Keratinocyte (primary cell): ENCODE measurements around the gene TMEM88. TPM values are rescaled to one million over a fixed set of nuclear protein-coding genes. Genes with fewer than 3 reads are reported as not detected.

Experiments
- DNase-seq: peaks from one replicate; pipeline ENCODE4 v3.0.0-alpha.2; 2011; ENCODE audit warnings: low read depth, missing footprints, low spot score
- FAIRE-seq: peaks from 2 replicates; lab custom pipeline; 2011; peaks lifted over from hg19 to GRCh38; lab: Jason Lieb, UNC
- H2AFZ ChIP-seq: 2 replicates; pipeline ENCODE4 v1.6.0; 2012; ENCODE audit warnings: low read length, control low read depth, inconsistent platforms; ENCODE audit not compliant: control insufficient read depth
- H3K27ac ChIP-seq: 2 replicates; pipeline ENCODE4 v1.5.1; 2011; ENCODE audit warnings: low read length; ENCODE audit not compliant: control insufficient read depth, insufficient read depth
- H3K27me3 ChIP-seq: 3 replicates; pipeline ENCODE4 v1.6.0; 2011; ENCODE audit warnings: low read length; ENCODE audit not compliant: control insufficient read depth, insufficient read depth; ENCODE audit errors: extremely low read depth
- H3K36me3 ChIP-seq, 2 experiments: 2 replicates in 1 of 2; 3 replicates in 1 of 2; pipeline ENCODE4 v1.5.1; 2011; ENCODE audit warnings: low read length in 2 of 2, mild to moderate bottlenecking in 1 of 2; ENCODE audit not compliant: control insufficient read depth in 2 of 2, insufficient read depth in 2 of 2; ENCODE audit errors: extremely low read depth in 1 of 2
- H3K4me1 ChIP-seq: 3 replicates; pipeline ENCODE4 v1.5.1; 2011; ENCODE audit warnings: low read length; ENCODE audit not compliant: control insufficient read depth, insufficient read depth; ENCODE audit errors: extremely low read depth
- H3K4me2 ChIP-seq: 3 replicates; pipeline ENCODE4 v1.6.0; 2011; ENCODE audit warnings: low read depth, low read length; ENCODE audit not compliant: control insufficient read depth, insufficient read depth; ENCODE audit errors: extremely low read depth
- H3K4me3 ChIP-seq, 3 experiments: fragments of 200-600 bp in 1 of 3; sonication (generic) in 1 of 3; 2 replicates in 2 of 3; 3 replicates in 1 of 3; pipeline ENCODE4 v1.5.1; 2011 to 2016; ENCODE audit warnings: low read length in 3 of 3, mild to moderate bottlenecking in 3 of 3, control low read depth in 2 of 3, inconsistent platforms in 1 of 3, low read depth in 1 of 3, mixed read lengths in 1 of 3, mixed run types in 1 of 3, moderate library complexity in 1 of 3; ENCODE audit not compliant: control insufficient read depth in 2 of 3, insufficient read depth in 2 of 3; ENCODE audit errors: extremely low read depth in 1 of 3
- H3K79me2 ChIP-seq: 2 replicates; pipeline ENCODE4 v1.6.0; 2012; ENCODE audit warnings: low read length; ENCODE audit not compliant: control insufficient read depth, insufficient read depth
- H3K9ac ChIP-seq: 3 replicates; pipeline ENCODE4 v1.6.0; 2011; ENCODE audit warnings: low read length; ENCODE audit not compliant: control insufficient read depth, insufficient read depth; ENCODE audit errors: extremely low read depth
- H3K9me1 ChIP-seq: 3 replicates; pipeline ENCODE4 v1.6.0; 2011; ENCODE audit warnings: low read length; ENCODE audit not compliant: control insufficient read depth, insufficient read depth; ENCODE audit errors: extremely low read depth
- H3K9me3 ChIP-seq: 2 replicates; pipeline ENCODE4 v1.5.1; 2012; ENCODE audit warnings: low read depth, low read length; ENCODE audit not compliant: control insufficient read depth
- H4K20me1 ChIP-seq: 3 replicates; pipeline ENCODE4 v1.6.0; 2011; ENCODE audit warnings: low read length; ENCODE audit not compliant: control insufficient read depth, insufficient read depth; ENCODE audit errors: extremely low read depth
- EZH2 ChIP-seq: IDR thresholded peaks from one replicate; pipeline ENCODE4 v1.6.1; 2012; ENCODE audit warnings: inconsistent platforms, mild to moderate bottlenecking, low read length, moderate library complexity
- dilution Hi-C: fragments of 300-500 bp; cut with MboI; formaldehyde crosslinking; loops from one replicate; pipeline ENCODE4 v1.7.0; 2020; ENCODE audit warnings: low sequenced_read_pairs; ENCODE audit not compliant: extremely low pct_ligation_motif_present
- polyA plus RNA-seq, 5 experiments: library from polyadenylated mRNA; depleted of rRNA in 3 of 5; stranded (reverse) in 3 of 5; stranded (forward) in 1 of 5; unstranded in 1 of 5; fragments of >200 nt; gene quantifications; 1 replicate in 1 of 5; 2 replicates in 3 of 5; 3 replicates in 1 of 5; pipeline versions ENCODE4 v1.2.1 to v1.2.3, GENCODE V29; 2011 to 2012; ENCODE audit warnings: missing spikeins in 2 of 5, low read depth in 1 of 5, low replicate concordance in 1 of 5
- TF ChIP-seq, protein P1 (sequence below), 3 experiments: IDR thresholded peaks in 1 of 3; conservative IDR thresholded peaks in 1 of 3; optimal IDR thresholded peaks in 1 of 3; 2 replicates in 2 of 3; 3 replicates in 1 of 3; pipeline versions ENCODE3 to v1.5.1; 2011; ENCODE audit warnings: low read length in 3 of 3, mild to moderate bottlenecking in 3 of 3, moderate library complexity in 2 of 3, control low read depth in 1 of 3, inconsistent platforms in 1 of 3; ENCODE audit not compliant: insufficient read depth in 2 of 3; ENCODE audit errors: extremely low read depth in 1 of 3

TMEM88 gene
- polyA plus RNA-seq, 1 donor (not counting 4 experiments of a cell fraction or from before 2014, with no cell fraction given): 0.45 TPM

DNA sequence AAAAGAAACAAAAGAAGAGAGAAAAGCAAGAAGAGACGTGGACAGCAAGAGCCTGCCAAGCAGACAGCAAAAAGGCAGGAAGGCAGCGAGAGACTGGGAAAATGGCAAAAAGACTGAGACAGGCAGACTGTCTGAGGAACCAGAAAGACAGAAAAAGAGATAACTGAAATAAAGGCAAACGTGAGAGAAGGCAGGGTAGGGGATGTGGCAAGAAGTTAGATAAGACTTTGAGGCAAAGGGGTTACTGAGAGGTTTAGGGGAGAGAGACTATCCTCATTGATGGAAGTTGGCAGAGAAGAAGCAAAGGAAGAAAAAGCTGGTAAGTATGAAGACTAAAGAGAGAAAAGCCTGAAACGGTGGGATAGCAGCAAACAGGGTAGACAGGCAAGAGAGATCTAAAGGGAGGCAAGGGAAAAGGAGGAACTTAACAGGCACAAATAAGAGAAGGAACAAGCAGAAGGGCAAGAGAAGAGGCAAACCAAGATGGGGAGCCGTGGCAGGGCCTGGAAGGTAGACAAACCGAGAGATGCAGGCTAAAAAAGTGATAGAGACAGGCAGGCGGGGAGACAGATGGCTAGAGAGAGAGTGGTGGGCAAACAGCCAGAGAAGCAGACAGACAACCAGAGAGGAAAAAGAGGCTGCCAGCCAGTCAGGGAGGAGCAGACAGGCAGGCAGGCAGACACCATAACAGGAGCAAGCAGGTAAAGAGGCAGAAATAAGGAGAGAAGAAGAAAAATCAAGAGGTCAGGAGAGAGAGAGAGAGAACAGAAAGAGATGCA lies 26.6 kb downstream of the TMEM88 start:
- Histone ChIP-seq H3K27ac (no peak overlapping the region), H3K9ac (no peak overlapping the region), H3K4me1 (peaks cover 20% of the 10 kb centered on the region), H3K9me3 (no peaks in the 10 kb centered on the region), H3K4me3 (no peak overlapping the region), H3K36me3 (peaks cover 6 to 12% of the 10 kb centered on the region in 2 experiments), H3K4me2 (no peak overlapping the region), H3K79me2 (peaks cover 9% of the 10 kb centered on the region), H4K20me1 (no peaks in the 10 kb centered on the region), H3K9me1 (no peaks in the 10 kb centered on the region), H3K27me3 (no peaks in the 10 kb centered on the region), H2AFZ (no peak overlapping the region)
- dilution Hi-C loops: no loop called here
- TF ChIP-seq, protein P1, sequence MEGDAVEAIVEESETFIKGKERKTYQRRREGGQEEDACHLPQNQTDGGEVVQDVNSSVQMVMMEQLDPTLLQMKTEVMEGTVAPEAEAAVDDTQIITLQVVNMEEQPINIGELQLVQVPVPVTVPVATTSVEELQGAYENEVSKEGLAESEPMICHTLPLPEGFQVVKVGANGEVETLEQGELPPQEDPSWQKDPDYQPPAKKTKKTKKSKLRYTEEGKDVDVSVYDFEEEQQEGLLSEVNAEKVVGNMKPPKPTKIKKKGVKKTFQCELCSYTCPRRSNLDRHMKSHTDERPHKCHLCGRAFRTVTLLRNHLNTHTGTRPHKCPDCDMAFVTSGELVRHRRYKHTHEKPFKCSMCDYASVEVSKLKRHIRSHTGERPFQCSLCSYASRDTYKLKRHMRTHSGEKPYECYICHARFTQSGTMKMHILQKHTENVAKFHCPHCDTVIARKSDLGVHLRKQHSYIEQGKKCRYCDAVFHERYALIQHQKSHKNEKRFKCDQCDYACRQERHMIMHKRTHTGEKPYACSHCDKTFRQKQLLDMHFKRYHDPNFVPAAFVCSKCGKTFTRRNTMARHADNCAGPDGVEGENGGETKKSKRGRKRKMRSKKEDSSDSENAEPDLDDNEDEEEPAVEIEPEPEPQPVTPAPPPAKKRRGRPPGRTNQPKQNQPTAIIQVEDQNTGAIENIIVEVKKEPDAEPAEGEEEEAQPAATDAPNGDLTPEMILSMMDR (optimal IDR thresholded peaks at IDR 0.05 in 1 of 3, IDR thresholded peaks at IDR 0.05 in 1 of 3, conservative IDR thresholded peaks at IDR 0.05 in 1 of 3; ENCODE audit: extremely low read depth in 1 of 3, insufficient read depth in 2 of 3, low read length in 3 of 3): no peak
- TF ChIP-seq EZH2: no peak
- DNase-seq (no peak), FAIRE-seq (no peak)

DNA sequence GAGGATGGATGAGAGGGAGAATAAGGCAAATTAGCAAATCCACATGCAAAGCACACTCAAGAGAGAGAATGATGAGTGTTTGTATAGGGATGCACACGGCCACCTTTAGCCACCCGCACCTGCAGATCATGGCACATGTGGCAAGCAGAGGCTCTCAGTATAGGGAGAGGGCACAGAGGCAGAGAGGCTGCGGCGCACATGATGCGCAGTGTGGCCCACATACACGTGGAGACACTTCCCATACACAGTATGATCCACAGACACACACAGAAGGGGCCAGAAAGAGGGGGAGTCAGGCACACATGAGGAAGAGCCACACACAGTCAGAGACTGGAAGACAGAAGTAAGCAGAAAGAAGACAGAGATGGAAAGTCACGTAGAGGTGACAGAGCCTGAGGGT lies 27.2 kb downstream of the TMEM88 start:
- no peak overlapping the region for H3K27ac ChIP-seq
- H3K9ac ChIP-seq: peak overlapping the region; percentile 19
- H3K9me1 ChIP-seq: no peaks in the 10 kb centered on the region
- no peak overlapping the region for H2AFZ ChIP-seq
- H3K9me3 ChIP-seq: no peaks in the 10 kb centered on the region
- FAIRE-seq: no peak
- peaks cover 25% of the 10 kb centered on the region for H3K4me1 ChIP-seq
- no peak overlapping the region for H3K4me3 ChIP-seq
- no peak for TF ChIP-seq EZH2
- TF ChIP-seq, protein P1 (optimal IDR thresholded peaks at IDR 0.05 in 1 of 3, IDR thresholded peaks at IDR 0.05 in 1 of 3, conservative IDR thresholded peaks at IDR 0.05 in 1 of 3; ENCODE audit: extremely low read depth in 1 of 3, insufficient read depth in 2 of 3, low read length in 3 of 3): no peak
- dilution Hi-C loops: no loop called here
- H3K79me2 ChIP-seq: peaks cover 9% of the 10 kb centered on the region
- H4K20me1 ChIP-seq: no peaks in the 10 kb centered on the region
- peak overlapping the region; percentile 17 for H3K4me2 ChIP-seq
- H3K27me3 ChIP-seq: no peaks in the 10 kb centered on the region
- no peak for DNase-seq
- peaks cover 6 to 12% of the 10 kb centered on the region in 2 experiments for H3K36me3 ChIP-seq
